ENCODE data around the gene CPNE5. TPM values are rescaled to one million over a fixed set of nuclear protein-coding genes. Genes with fewer than 3 reads are reported as not detected.

CPNE5 gene
- total RNA-seq, 4 donors from 2014 or later = 9.5 to 33.8 (median 12.2) TPM

DNA sequence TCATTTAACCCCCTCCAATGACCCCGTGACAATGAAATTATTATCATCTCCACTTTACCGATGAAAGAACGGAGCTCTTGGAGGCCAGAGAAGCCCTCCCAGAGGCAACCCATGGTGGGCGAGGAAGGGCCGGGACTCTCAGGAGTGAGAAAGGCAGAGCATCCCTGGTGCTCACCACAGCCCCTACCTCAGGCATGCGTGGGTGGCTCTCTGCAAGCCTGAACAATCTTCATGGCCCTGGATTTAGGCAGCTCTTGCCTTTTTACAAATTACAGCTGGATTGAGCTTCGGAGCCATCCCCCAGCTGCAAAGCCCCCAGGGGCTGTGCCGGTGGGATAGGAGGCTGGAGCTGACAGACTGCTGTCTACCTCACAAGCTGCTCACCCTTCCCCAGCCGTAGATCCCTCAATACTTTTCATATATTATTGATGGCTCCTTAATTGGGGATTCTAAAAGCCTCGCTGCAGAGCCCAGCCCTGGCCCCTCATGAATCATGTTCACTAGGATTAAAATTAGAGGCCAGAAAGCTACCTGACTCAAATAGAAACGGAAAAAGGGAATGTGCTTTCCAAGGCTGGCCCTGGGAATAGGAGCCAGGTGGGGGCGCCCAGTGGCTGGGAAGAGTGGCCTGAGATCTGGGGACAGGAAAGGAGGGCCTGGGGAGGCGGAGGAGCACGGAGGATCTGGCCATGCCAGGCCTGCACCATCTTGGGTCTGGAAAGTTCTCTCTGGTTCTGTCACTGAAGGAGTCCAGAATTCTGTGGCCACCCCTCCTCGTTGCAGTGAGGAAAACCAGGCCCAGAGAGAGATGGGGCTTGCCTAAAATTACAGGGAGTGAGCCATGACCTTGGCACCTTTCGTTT is 29.1 kb downstream of the CPNE5 start:
- Histone ChIP-seq H3K36me3 (no peaks in the 10 kb centered on the region), H3K27ac (no peak overlapping the region), H3K4me3 (no peak overlapping the region), H3K9me3 (no peaks in the 10 kb centered on the region), H3K4me1 (no peaks in the 10 kb centered on the region), H3K27me3 (no peaks in the 10 kb centered on the region)
- intact Hi-C loops (cut with DNase I; ENCODE audit: low total_unique reads) = no loop called here
- DNase-seq = no peak
- no peak for TF ChIP-seq POLR2A (IDR thresholded peaks at IDR 0.05)
- TF ChIP-seq, protein P1, sequence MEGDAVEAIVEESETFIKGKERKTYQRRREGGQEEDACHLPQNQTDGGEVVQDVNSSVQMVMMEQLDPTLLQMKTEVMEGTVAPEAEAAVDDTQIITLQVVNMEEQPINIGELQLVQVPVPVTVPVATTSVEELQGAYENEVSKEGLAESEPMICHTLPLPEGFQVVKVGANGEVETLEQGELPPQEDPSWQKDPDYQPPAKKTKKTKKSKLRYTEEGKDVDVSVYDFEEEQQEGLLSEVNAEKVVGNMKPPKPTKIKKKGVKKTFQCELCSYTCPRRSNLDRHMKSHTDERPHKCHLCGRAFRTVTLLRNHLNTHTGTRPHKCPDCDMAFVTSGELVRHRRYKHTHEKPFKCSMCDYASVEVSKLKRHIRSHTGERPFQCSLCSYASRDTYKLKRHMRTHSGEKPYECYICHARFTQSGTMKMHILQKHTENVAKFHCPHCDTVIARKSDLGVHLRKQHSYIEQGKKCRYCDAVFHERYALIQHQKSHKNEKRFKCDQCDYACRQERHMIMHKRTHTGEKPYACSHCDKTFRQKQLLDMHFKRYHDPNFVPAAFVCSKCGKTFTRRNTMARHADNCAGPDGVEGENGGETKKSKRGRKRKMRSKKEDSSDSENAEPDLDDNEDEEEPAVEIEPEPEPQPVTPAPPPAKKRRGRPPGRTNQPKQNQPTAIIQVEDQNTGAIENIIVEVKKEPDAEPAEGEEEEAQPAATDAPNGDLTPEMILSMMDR (IDR thresholded peaks at IDR 0.05) = no peak

DNA sequence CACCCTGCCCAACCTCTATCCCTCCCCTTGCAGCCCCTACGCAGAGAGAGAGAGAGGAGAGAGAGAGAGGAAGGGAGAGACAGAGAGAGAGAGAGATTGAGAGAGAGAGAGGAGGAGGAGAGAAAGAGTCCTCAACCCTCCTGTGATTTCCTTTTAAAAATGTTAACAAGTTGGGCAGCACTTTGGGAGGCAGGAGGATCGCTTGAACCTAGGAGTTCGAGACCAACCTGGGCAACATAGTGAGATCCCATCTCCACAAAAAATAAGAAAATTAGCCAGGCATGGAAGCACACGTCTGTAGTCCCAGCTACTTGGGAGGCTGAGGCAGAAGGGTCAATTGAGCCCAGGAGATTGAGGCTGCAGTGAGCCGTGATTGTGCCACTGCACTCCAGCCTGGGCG is 30.1 kb downstream of the CPNE5 start:
- intact Hi-C loops (cut with DNase I; ENCODE audit: low total_unique reads) = no loop called here
- Histone ChIP-seq H3K27me3 (no peaks in the 10 kb centered on the region), H3K4me1 (no peaks in the 10 kb centered on the region), H3K9me3 (no peaks in the 10 kb centered on the region), H3K36me3 (no peaks in the 10 kb centered on the region), H3K4me3 (no peak overlapping the region), H3K27ac (no peak overlapping the region)
- DNase-seq = no peak
- TF ChIP-seq POLR2A (IDR thresholded peaks at IDR 0.05) = no peak

DNA sequence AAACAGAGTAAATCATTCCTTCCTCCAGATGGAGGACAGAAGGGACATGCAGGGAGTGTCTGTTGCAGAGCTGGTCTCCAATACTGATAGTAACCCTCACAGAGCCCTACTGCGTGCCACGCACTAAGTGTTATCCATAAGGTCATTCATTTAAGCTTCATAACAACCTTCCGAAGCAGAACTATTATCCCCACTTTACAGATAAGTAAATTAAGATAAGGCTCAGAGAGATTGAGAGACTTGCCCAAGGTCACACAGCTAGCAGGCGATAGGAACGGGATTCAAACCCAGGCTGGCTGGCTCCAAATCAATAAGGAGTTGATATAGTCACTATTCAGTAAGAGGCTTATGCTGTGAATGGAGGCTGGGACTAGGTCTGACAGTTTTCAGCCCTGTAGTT is 30.6 kb downstream of the CPNE5 start:
- intact Hi-C loops (cut with DNase I; ENCODE audit: low total_unique reads) = no loop called here

DNA sequence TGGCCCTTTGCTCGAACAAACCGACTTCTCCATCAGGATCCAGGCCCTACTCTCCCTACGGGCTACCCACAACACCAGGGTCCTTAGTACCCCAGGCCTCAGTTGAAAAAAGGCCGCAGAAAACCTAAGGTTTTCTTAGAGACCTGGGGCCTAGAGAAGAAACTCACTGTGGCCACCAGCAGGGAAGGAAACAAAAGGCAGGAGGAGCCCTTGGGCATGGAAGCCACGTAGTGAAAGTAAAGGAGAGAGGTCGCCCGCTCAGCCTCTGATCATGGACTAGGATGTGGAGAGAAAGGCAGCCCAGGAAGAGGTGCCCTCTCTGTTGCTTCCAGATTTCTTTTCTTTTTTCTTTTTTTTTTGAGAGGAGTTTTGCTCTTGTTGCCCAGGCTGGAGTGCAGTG is 31.5 kb downstream of the CPNE5 start:
- intact Hi-C loops (cut with DNase I; ENCODE audit: low total_unique reads) = no loop called here
- H3K27ac ChIP-seq = no peak overlapping the region
- no peaks in the 10 kb centered on the region for H3K27me3 ChIP-seq
- H3K9me3 ChIP-seq = no peaks in the 10 kb centered on the region
- DNase-seq = no peak
- no peak overlapping the region for H3K4me3 ChIP-seq
- no peaks in the 10 kb centered on the region for H3K4me1 ChIP-seq
- no peaks in the 10 kb centered on the region for H3K36me3 ChIP-seq
- TF ChIP-seq POLR2A (IDR thresholded peaks at IDR 0.05) = no peak
- TF ChIP-seq, protein P1 (IDR thresholded peaks at IDR 0.05) = no peak

More for the DNA sequence above, 30.6 kb downstream of the CPNE5 start:
- Histone ChIP-seq H3K4me3 (no peak overlapping the region), H3K36me3 (no peaks in the 10 kb centered on the region), H3K27me3 (no peaks in the 10 kb centered on the region), H3K9me3 (no peaks in the 10 kb centered on the region), H3K4me1 (no peaks in the 10 kb centered on the region), H3K27ac (no peak overlapping the region)
- no peak for DNase-seq
- TF ChIP-seq, protein P1 (IDR thresholded peaks at IDR 0.05) = no peak
- no peak for TF ChIP-seq POLR2A (IDR thresholded peaks at IDR 0.05)

DNA sequence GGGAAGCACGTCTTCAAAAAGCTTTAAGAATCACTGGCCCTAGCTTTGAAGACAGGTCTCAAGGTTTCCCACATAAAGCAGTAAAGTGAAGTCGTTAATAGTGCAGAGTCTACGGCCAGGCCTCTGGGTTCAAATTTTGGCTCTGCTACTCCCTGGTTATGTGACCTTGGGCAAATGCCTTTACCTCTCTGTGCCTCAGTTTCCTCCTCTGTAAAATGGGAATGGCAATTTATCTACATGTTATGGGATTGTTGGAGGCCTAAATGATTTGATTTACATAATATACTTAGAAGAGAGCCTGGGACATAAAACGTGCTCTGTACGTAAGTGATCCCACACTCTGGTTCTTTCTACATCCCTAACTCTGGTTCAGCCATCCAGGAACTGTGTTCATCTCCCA is 32.1 kb downstream of the CPNE5 start:
- H3K27ac ChIP-seq = no peak overlapping the region
- no peaks in the 10 kb centered on the region for H3K9me3 ChIP-seq
- H3K4me1 ChIP-seq = no peaks in the 10 kb centered on the region
- H3K4me3 ChIP-seq = no peak overlapping the region
- H3K27me3 ChIP-seq = no peaks in the 10 kb centered on the region
- H3K36me3 ChIP-seq = no peaks in the 10 kb centered on the region
- intact Hi-C loops (cut with DNase I; ENCODE audit: low total_unique reads) = no loop called here
- no peak for DNase-seq
- TF ChIP-seq POLR2A (IDR thresholded peaks at IDR 0.05) = no peak
- TF ChIP-seq, protein P1 (IDR thresholded peaks at IDR 0.05) = no peak

Data from uterus (tissue), 4 donors.